ENCODE measurements around the gene FHIT.

The FHIT gene

GRCh38 chr3:61251174-61251972, at the start of gene FHIT:
Gene FHIT, minus strand, starts transcription at chr3:61251452.
- DNase-seq (ENCODE audit: low read depth, low spot score): peak; percentile 86

- DNase-seq (ENCODE audit: low read depth, low spot score): no peak
Observed at GRCh38 chr3:61300786-61301185, 49.5 kb upstream of the FHIT start.

GRCh38 chr3:61300006-61300380, 48.7 kb upstream of the FHIT start:
- DNase-seq (ENCODE audit: low read depth, low spot score): no peak

GRCh38 chr3:61299343-61300005, 48.2 kb upstream of the FHIT start:
- DNase-seq (ENCODE audit: low read depth, low spot score): no peak

- DNase-seq (ENCODE audit: low read depth, low spot score): no peak
Observed at GRCh38 chr3:61297821-61298220, 46.6 kb upstream of the FHIT start.

GRCh38 chr3:61288446-61288845, 37.2 kb upstream of the FHIT start:
- DNase-seq (ENCODE audit: low read depth, low spot score): no peak

- no peak for DNase-seq (ENCODE audit: low read depth, low spot score)
Observed at GRCh38 chr3:61283876-61284275, 32.6 kb upstream of the FHIT start.

- no peak for DNase-seq (ENCODE audit: low read depth, low spot score)
Observed at GRCh38 chr3:61278713-61279112, 27.5 kb upstream of the FHIT start.

GRCh38 chr3:61277411-61277810, 26.2 kb upstream of the FHIT start:
- DNase-seq (ENCODE audit: low read depth, low spot score): no peak

GRCh38 chr3:61269435-61269834, 18.2 kb upstream of the FHIT start:
- no peak for DNase-seq (ENCODE audit: low read depth, low spot score)

GRCh38 chr3:61268644-61269043, 17.4 kb upstream of the FHIT start:
- DNase-seq (ENCODE audit: low read depth, low spot score): no peak

- DNase-seq (ENCODE audit: low read depth, low spot score): no peak
Observed at GRCh38 chr3:61264281-61264680, 13.0 kb upstream of the FHIT start.

- DNase-seq (ENCODE audit: low read depth, low spot score): no peak
Observed at GRCh38 chr3:61257148-61257547, 5.9 kb upstream of the FHIT start.

GRCh38 chr3:61253756-61254155, 2.5 kb upstream of the FHIT start:
- DNase-seq (ENCODE audit: low read depth, low spot score): no peak

GRCh38 chr3:61252836-61253235, 1.6 kb upstream of the FHIT start:
- DNase-seq (ENCODE audit: low read depth, low spot score): no peak

- DNase-seq (ENCODE audit: low read depth, low spot score): no peak
Observed at GRCh38 chr3:61250784-61251173, 473 bp downstream of the FHIT start.

GRCh38 chr3:61248496-61248895, 2.8 kb downstream of the FHIT start:
- DNase-seq (ENCODE audit: low read depth, low spot score): no peak

- DNase-seq (ENCODE audit: low read depth, low spot score): no peak
Observed at GRCh38 chr3:61247191-61247590, 4.1 kb downstream of the FHIT start.

- DNase-seq (ENCODE audit: low read depth, low spot score): no peak
Observed at GRCh38 chr3:61239871-61240270, 11.4 kb downstream of the FHIT start.

GRCh38 chr3:61237858-61238257, 13.4 kb downstream of the FHIT start:
- DNase-seq (ENCODE audit: low read depth, low spot score): no peak

GRCh38 chr3:61236556-61236955, 14.7 kb downstream of the FHIT start:
- no peak for DNase-seq (ENCODE audit: low read depth, low spot score)

GRCh38 chr3:61233746-61234145, 17.5 kb downstream of the FHIT start:
- DNase-seq (ENCODE audit: low read depth, low spot score): no peak

- DNase-seq (ENCODE audit: low read depth, low spot score): no peak
Observed at GRCh38 chr3:61231693-61232092, 19.6 kb downstream of the FHIT start.
